GM12872 (cell line): ENCODE measurements around the gene ANKRD17.

Experiments
- TF ChIP-seq, protein P1 (sequence below): IDR thresholded peaks from 3 replicates; pipeline ENCODE4 v1.5.1; 2011; ENCODE audit warnings: low read depth, mild to moderate bottlenecking, low read length, moderate library complexity; ENCODE audit not compliant: insufficient read depth

ANKRD17 gene

DNA sequence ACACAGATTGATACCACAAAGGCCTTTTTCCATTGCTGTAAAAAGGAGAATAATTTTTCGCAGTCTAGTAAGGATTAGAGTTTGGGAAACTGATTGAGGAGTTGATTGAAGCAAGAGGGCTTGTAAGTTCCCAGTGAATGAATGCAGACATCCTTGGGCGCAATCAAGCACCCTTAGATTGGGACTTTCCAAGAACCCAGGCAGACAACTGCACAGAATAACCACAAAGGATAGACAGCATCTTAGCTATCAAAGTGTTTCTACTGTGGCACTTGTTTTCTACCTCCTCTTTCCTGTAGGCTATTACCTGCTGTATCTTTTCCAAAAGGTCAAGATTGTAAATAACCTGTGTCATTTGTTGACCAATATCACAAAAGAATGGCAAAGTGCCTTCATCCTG lies 191.7 kb downstream of the ANKRD17 start:
- TF ChIP-seq, protein P1, sequence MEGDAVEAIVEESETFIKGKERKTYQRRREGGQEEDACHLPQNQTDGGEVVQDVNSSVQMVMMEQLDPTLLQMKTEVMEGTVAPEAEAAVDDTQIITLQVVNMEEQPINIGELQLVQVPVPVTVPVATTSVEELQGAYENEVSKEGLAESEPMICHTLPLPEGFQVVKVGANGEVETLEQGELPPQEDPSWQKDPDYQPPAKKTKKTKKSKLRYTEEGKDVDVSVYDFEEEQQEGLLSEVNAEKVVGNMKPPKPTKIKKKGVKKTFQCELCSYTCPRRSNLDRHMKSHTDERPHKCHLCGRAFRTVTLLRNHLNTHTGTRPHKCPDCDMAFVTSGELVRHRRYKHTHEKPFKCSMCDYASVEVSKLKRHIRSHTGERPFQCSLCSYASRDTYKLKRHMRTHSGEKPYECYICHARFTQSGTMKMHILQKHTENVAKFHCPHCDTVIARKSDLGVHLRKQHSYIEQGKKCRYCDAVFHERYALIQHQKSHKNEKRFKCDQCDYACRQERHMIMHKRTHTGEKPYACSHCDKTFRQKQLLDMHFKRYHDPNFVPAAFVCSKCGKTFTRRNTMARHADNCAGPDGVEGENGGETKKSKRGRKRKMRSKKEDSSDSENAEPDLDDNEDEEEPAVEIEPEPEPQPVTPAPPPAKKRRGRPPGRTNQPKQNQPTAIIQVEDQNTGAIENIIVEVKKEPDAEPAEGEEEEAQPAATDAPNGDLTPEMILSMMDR, result no peak

DNA sequence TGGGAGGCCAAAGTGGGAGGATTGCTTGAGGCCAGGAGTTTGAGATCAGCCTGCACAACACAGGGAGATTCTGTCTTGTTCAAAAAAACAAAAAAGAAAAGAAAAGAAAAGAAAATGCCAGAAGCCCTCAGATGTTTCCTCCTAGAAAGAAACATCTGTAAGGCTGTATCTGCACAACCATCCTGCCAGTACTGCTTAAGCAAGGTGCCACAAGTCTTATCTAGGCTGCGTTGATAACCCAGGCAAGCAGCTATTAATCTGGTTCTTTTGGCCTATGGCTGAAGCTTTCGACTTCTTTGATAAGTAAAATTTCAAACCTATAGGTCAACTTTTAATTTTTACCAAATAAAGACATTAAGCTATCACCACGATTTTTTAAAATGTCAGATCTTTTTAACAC lies 192.2 kb downstream of the ANKRD17 start:
- TF ChIP-seq, protein P1, result no peak

DNA sequence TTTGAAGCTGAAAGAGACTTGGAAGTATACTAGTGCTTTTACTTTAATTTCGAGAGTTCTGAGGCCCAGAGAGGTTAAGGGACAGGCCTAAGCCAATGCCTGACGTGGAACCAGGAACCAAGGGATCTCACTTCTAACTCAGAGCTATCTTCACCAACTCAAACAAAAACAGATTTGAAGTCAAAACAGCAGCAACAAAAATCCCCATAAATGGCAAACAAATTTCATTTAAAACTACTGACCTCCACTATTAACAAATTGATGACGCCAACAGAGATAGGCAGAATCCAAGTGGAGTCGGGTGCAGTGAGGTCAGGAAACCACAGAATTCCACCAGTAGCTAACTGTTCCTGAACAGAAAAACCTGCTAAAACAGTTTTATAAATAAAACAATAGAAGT lies 194.1 kb downstream of the ANKRD17 start:
- TF ChIP-seq, protein P1, result no peak

DNA sequence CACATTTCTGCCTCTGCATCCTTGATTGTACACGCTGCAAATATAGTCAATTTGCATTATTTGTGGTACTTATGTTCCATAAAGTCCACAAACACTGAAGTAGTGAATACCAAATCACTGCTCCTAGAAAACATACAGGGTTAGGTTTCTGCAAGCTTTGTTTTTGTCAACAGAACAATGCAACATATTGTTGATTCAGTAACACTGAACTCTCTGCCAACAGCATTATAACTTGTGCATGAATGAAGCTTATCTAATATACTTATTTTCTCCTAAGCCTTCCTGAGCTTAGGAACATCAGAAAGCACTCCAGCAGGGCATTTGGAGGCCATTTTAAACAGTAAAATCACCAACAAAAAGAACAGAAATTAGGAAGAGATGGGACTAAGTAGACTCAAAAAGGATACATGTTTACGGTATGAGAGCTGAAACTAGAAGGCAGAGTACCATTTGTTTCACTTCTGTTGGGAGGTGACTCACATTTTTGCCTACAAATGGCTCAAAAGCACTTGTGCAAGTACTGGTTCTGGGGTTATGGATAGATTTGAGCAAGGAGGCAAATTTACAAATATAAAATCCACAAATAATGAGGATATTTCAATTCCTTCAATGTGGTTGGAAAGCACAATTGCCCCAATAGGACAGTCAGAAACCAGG lies 203.2 kb downstream of the ANKRD17 start:
- TF ChIP-seq, protein P1, result no peak

DNA sequence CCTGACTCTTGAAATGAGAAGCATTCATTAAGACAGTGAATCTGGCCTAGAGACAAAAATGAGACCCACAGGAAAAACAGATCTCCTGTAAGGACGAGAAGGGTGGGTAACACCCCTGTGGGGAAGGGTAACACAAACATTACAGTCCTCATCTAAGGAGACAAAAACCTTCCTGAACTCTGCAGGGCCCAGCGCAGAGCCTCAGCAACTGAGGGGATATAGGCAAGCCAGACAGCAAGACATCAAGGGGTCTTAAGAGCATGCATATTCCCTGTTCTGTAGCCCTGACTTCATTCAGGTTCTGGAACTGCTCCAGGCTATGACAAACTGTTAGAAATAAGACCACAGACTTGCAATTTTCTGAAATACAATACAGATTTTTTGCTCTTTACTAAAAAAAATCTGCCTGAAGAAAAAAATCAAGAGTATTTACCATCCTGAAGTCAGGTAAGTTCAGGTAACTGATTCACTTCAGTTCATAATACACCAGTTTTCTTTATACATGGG lies 204.6 kb downstream of the ANKRD17 start:
- TF ChIP-seq, protein P1, result no peak

DNA sequence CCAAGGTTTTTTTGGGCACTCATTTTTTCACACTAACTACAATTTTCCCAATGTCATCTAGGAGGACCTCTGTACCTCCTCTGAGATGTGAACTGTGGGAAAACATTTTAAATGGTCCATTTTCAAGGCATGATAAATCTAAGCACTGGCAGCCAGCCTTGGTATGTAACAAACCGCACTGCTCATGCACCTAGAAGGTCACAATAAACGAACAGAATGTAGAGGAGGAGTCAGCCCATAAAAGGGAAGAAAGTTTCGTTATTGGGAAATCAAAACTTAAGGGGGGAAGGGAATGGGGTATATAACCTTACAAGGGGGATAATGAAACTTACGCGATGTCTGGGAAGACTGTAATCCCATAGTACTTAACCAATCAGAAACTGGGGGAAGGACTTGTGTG lies 205.5 kb downstream of the ANKRD17 start:
- TF ChIP-seq, protein P1, result no peak

DNA sequence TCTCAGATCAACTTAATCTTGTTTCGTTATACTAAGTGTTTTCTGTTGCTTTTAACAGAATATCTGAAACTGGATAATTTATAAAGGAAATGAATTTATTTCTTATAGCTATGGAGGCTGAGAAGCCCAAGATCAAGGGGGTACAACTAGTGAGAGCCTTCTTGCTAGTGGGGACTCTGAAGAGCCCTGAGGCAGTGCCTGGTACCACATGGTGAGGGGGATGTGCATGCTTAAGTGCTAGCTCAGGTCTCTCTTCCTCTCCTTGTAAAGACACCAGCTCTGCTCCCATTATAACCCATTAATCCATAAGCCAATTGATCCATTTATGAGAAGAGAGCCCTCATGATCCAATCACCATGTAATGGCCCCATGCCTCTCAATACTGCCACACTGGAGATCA lies 207.0 kb downstream of the ANKRD17 start:
- TF ChIP-seq, protein P1, result no peak
